NCI-H2227 treated with DMSO at 0.1 percent for 48 hours (cell line): ENCODE data around the gene TRAPPC3.

ENCODE experiments used
- DNase-seq: peaks from one replicate; lab custom pipeline; 2025; lab: John Stamatoyannopoulos, UW

Gene TRAPPC3

DNA sequence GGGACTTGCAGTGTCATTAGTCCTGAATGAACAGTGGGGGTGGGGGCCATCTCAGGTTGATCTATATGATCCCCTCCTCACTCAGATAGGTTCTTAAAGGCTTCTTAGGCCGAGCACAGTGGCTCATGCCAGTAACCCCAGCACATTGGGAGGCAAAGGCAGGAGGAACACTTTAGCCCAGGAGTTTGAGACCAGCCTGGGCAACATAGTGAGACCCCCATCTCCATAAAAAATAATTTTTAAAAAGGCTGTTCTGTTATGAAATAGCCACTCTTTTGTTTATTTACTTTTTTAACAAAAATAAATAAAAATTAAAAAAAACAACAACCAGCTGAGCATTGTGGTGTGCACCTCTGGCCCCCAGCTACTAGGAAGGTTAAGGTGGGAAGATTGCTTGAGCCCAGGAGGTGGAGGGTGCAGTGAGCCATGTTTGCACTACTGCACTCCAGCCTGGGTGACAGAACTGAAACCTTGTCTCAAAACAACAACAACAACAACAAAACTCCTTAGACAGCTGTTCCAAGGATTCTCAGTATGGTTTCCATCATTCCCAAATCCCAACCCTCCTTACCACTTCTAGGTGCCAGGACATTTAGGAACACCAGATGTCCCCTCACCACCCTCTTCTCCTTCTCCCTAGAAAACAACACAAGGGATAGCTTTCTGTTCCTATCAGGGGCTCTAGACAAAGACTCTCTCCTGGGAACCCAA lies 2.0 kb upstream of the TRAPPC3 start:
- DNase-seq: no peak

DNA sequence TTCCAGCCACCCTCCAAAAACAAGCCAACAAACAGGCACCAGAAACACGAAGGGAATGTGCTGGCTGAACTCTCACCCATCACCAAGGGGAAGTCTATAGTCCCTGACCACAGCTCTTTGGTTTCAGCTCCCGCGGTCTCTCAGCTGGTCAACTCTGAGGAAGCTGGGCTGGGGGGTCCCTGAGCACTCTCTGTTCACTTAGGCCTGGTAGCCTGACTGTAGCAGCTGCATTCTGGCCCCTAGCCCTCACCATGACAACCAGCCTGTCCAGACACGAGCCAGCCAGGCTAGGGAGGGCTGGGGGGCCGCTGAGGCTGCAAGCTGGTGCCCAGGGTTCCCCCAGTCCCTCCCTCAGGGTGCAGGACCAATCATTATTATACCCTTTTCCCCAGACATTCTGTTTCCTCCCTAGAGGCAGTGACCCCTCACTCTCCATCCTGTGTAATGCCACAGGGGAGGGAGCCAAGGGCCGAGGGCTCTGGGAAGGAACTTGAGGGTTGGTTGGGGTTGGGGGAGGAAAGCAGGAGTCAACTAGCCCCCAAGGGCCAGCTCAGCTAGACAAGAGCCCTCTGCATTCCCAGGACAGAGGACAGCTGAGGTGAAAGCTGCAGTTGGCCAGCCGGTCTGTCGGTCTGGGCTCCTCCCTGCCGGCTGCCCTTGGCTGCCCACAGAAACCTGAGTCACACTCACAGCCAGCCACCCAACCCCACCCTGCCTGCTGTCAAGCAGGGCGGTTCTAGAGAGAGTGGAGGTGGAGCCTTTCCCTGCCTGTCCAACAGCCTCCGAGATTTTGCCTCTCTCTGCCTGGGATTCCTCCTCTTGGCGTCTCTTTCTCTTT lies 1.2 kb upstream of the TRAPPC3 start:
- peak; percentile 81 for DNase-seq

DNA sequence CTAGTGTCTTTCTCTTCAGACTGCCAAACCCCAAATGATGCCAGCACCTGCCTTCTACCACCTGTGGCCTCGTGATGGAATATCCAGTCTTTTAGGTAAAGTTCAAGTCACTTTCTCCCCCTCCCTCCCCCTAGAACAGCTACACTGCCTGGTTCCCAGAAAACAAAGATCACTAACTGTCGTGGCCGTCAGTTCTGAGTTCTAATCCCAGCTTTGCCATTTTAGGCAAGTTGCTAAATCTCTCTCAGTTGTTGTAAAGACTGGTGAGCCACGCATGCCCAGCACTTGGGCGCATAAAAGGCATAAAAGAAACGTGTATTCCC lies 648 bp upstream of the TRAPPC3 start:
- DNase-seq: no peak

DNA sequence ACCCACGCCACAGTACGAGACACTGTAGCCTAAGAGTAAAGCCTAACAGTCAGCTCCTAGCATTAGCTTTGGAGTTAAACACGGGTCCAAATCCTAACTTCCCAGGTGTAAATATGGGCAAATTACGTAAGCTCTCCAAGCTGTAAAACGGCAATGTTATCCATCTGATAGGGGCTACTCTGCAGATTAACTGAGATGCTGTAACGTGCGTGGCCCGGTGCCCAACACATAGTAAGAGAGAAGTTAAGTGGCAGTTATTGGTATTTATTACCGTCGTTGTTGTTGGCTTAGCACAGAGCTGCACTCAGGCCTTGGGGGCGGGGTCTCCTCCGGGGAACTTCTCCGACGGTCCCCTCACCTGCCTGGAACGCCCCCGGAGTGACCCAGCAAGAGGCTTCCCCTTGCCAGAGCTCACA lies 457 bp downstream of the TRAPPC3 start:
- DNase-seq: no peak

DNA sequence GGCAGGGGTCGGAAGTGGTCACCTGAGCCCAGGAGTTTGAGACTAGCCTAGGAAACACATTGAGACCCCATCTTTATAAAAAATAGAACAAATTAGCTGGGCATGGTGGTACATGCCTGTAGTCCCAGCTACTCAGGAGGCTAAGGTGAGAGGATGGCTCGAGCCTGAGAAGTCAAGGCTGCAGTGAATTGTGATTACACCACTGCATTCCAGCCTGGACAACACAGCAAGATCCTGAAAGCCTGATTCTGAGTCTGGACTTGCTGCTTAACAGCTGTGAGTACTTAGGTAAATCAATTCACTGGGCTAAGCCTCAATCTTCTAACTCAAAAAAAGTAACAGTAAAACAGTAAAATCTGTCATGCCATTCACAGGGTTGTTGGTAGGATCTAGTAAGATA lies 4.9 kb downstream of the TRAPPC3 start:
- DNase-seq: no peak

DNA sequence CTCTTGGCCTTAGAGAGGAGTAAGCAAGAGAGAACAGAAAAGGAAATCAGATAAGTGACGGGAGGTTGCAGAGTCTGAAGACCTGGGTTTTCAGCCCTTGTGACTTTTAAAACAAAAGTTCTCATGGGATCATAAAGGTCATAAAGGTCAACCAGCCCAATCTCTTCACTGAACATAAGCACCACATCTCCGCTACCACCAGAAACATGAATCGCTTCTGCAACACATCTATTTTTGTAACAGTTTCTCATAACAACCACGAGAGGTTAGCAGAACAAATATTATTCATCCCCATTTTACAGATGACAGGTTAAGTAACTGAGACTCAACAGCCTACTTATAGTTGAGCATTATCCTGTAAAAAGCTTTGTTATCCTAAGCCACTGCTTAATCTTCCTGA lies 5.9 kb downstream of the TRAPPC3 start:
- DNase-seq: no peak

DNA sequence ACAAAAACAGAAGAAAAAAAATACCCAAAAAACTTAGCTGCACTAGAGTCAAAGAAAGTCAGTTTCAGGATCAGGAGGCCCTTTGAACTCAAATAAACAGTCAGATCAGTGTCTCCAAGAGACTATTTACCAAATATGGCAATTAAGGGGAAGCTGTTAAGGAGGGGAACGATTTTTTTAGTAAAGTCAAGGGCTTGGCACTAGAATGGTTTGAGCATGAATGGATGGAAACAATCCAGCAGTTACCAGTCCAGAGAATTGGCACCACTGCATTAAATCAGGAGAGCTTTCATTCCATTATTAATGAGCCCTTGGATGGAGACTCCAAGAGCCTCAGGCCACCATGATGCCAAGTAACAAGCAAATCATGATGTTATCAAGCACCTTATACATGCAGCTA lies 7.2 kb downstream of the TRAPPC3 start:
- no peak for DNase-seq

DNA sequence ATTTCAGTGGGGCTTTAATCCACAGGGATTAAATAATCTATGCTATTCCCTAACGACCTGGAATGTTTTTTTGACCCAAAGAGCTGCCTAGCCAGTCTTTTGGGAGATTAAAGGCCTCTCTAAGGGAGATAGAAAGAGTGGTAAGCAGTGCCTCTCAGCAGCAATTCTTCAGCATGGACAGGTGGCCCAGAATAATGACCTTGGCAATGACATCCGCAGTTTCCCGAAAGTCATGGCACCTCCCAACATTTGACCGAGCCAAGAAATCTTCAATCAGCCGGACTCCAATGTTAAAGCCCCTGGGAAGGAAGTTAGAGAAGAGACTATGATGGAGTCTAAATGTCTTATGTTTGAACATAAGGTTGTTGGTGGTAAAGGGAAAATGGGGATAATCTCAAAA lies 9.8 kb downstream of the TRAPPC3 start:
- DNase-seq: no peak

DNA sequence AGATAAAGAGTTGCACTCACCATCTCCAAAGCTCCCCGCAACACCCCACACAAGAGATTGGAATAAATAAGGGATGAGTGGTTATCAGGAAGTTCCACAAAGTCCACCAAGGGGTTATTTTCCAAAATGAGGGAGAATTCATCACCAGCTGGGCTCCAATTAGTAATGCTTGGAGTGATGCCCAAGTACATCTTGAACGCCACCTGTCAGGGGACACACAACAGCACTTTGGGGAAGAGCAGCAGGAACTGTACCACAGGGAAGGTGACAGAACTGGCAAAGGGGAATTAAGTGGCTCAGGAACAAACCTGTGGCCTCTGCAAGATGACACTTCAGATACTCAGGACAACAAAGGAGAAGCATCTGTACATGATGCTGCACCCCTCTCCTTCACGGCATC lies 11.5 kb downstream of the TRAPPC3 start:
- no peak for DNase-seq

DNA sequence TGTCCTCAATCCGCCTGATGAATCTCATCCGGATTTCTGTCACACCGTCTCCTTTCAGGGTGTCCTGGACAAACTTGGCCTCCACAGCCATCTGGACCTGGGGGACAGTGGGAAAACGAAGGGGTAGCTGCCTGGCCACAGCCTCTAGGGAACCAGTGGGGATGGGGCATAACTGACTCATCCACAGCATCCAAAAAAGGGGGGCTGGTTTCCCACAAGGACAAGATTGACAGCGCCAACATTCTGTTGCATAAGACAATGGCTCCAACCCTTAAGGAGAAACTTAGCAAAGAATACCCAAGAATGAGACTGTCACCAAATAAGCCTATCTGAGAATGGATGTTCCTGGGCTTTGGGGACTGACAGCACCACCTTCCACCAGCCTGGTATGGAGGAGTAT lies 12.1 kb downstream of the TRAPPC3 start:
- DNase-seq: no peak

DNA sequence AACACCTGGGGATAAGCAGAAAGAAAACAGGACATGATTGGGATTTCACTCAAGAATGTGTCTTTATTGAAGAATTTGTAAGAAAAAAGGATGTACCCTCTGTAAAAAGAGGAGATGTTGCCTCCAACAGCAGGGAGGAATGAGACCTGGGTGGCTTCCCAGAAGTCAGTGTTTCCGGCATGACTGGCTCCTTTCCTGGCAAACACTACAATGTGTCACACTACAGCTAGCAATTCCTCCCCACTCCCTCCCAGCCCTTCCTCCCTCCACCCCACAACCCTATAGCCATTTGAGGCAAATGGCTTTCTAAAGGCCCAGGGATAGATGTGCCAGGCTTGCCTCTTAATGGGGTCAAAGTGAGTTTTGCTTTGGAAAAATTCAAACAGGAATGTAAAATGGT lies 12.8 kb downstream of the TRAPPC3 start:
- DNase-seq: no peak

DNA sequence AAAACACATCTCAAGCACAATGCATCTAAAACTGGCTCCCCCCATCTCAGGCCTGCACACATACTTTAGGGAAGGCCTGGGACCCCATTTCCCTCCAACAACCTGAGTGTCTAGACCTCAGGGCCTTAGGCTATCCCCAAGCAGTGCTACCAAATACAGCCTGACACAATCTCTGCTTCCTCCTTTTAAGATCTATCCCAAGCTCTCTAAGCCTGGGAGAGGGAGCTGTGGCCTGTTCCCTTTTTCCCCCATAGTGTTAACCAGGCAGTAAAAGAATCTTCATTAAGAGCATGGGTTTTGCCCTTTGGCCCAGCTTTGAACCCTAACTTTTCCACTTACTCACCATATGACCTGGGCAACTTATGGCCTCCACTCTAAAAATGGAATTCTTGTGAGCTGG lies 13.5 kb downstream of the TRAPPC3 start:
- DNase-seq: no peak

DNA sequence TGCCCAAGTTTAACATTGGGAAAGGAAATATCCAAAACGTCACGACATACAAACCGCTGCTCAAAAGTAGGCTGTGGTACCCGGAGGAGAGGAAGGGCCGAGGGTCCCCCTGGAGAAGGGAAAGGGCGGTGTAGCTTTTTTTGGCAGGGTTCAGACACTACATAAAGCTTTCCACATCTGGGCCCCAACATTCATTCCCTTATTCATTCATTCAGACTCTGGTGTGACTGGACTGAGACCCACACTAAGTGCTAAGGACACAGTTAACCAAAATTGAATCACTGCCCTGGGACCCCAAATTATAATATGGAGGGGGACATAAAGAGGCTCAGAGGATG lies 14.0 kb downstream of the TRAPPC3 start:
- no peak for DNase-seq

DNA sequence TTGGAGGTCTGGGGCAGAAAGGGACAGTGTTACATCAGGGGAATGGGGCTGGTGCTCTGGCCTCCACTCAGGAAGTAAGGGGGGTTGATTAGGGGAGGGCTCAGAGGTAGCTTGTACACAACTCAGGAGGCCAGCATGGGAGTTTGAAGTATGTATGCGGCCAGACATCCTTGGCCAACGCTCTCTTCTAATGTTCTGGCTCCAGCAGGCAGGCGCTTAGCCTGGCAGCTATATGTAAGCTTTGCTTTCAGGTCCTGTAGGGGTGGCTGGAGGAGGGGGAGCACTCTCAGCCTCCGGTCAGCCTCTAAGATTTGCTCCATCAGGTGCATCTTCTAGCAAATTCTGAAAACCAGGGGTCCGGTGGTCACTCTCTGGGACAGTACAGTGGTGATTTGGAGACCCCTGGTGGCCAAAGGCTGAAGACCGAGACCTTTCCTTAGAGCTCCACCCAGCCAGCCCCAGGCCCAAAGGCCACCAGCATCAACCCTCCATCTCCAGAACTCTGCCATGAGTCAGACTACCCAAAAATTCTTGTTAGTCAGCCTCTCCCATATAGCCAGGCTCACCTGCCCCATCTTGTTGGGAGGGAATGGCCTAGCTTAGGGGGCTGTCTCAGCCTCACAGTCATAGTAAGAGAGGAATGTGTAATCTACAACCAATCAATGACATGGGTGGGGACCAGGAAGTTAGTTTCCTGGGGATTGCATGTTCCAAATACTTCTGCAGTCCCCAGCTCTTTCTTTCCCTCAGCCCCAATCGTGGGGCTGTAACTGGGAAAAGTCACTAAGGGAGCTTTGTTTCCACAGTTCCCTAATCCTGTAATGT lies 14.6 kb downstream of the TRAPPC3 start:
- DNase-seq: peak; percentile 37

DNA sequence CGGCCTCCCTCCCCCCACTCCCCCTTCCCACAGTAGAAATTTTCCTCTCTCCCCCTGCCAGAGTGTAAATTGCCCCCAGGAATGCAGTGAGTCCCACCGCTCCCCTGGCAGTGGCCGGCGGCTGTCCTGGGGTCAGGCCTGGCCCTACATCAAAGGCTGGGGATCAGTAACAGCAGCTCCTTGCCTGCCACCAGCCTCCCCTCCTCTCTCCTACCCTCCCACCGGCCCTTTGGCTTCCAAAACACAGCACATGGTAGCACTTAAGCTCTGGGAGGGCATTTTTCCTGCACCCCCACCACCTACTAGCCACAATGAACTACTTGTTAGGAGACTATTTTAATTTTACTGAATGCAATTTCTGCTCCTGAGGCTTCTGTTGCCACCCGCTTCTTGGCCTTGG lies 15.3 kb downstream of the TRAPPC3 start:
- no peak for DNase-seq

DNA sequence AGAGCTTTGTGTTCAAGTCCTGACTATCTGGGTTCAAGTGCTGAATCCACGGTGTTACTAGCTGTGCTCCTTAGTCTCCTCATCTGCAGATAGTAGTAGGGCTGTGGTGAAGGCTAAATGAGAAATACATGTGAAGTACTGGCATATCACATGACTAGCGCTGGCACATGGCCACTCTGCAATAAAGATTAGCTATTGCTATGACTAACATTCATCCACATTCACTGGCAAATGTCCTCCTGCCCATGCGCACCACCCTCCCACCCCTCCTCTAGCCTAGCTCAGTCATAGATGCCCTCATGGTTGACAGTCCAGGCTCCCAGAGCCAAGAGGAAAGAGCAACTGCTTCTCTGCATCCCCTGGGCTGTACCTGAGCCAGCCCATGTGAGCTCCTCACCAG lies 15.8 kb downstream of the TRAPPC3 start:
- DNase-seq: no peak

DNA sequence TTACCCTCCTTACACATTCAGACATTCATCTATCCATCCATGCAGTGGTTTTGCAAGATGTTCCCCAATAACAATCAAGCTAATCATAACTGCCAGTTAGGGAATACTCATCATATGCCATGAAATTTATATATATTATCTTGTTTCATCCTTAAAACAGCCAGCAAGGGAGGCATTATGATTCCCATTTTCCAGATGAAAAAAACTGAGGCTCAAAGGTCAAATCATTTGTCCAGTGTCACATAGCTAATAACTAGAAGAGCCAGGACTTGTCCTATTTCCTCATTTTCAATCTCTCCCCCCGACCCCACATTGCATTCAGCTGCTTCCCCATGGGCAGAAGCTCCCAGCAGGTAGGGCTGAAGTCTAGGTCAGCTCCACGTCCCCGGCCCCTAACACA lies 17.3 kb downstream of the TRAPPC3 start:
- no peak for DNase-seq

DNA sequence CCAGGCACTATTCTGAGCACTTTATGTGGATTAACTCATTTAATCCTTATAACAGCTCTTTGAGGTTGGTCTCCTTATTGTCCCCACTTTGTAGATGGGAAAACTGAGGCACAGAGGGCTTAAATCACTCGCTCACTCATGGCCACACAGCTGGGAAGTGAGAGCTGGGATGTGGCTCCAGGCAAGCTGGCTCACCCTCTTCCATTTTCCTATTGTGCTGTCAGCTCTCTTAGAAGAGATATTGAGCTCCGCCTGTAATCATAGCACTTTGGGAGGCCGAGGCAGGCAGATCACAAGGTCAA lies 20.4 kb downstream of the TRAPPC3 start:
- DNase-seq: no peak

DNA sequence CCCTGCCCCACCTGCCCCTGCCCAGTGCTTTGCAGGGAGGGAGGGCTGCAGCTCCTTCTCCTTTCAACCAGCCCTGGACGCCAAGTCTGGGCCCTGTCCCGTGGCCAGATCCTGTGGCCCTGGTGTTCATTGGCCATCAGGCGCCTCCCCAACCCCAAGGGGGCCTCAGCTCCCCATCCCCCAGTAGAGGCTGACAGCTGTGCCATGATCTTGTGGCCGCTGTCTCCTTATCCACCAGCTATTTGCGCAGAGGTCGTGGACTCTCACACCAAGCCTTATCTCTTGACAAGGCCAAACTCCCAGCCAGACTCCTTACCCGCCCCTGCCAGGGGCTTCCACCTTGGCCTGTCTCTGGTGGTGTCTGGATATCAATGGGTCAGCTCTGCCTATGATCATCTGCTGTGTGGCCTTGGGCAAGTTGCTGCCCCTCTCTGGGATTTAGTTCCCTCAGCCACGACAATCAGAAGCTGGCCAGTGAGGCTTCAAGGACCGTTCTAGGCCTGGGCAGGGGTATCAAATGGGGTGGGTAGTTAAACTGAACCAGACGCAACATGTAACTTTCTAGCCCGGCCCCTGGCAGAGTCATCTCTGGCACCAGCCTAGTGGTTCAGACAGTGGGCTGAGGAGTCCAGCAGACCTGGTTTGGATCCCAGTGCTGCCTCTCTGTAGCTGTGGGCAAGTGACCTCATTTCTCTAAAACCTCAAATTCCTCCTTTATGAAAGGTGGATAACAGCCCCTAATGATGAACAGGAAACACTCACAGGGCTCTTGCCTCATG lies 21.0 kb downstream of the TRAPPC3 start:
- no peak for DNase-seq

DNA sequence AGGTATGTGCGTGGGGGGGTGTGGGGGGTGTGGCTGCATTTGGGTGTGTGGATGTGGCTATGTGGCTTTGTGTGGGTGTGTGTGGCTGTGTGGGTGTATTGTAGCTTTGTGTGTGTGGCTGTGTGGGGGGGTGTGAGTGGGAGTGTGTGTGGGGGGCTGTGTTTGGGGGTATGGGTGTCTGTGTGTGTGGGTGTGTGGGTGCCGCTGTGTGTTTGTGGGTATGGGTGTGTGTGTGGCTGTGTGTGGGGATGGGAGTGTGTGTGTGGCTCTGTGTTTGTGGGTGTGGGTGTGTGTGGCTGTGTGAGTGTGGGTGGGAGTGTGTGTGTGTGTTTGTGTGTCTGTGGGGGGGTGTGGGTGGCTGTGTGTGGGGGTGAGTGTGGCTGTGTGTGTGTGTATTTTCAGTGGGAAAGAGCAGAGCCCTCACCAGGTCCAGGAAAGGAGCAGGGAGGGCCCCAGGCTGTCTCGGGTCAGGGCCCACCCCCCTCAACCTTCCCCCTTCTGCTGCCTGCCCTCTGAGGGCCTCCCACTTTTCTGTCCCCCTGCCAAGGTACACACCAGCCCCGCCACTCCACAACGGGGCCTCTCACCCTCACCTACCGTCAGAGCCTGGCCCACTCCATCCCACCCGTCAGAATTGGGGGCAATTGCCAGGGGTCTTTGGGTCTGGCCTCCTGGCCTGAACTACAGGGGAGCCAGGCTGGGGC lies 22.3 kb downstream of the TRAPPC3 start:
- no peak for DNase-seq

DNA sequence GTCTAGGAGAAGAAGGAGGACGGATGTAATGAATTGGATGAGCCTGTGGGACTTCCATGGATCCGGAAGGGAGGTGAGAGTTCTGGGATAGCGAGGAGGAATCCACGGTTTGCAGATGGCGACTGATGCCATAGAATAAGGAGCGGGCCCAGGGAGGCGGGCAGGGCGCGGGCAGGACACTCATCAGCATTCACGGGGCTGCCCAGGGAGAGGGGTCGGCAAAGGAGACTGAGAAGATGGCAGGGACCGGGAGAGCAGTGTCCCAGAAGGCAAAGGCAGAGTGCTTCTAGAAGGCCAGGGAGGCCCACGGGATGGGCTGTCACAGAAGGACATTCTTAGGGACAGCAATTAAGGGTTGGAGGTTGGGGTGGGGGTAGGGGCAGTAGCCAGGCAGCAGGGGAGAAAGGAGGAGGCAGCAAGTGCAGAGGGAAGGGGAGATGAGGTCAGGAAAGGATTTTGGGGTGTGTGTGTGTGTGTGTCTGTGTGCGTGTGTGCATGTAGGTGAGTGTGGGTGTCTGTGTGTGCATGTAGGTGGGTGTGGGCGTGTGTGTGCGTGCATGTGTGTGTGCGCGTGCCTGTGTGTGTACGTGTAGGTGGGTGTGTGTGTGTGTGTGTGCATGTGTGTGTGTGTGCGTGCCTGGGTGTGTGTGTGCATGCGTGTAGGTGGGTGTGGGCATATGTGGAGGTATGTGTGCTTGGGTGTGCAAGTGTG lies 23.1 kb downstream of the TRAPPC3 start:
- DNase-seq: no peak
